Measurements from ENCODE around the gene MTMR10.

Gene MTMR10

GRCh38 chr15:30956216-30957124 lies 35.0 kb downstream of the MTMR10 start:
- DNase-seq, result no peak

GRCh38 chr15:30954674-30955073 lies 36.8 kb downstream of the MTMR10 start:
- DNase-seq, result no peak

GRCh38 chr15:30953731-30954378 lies 37.6 kb downstream of the MTMR10 start:
- DNase-seq, result no peak

GRCh38 chr15:30953183-30953582 lies 38.2 kb downstream of the MTMR10 start:
- no peak for DNase-seq

GRCh38 chr15:30943654-30944335 lies 47.6 kb downstream of the MTMR10 start:
- DNase-seq, result no peak

- no peak for DNase-seq
Measured at GRCh38 chr15:30941520-30941919, 49.9 kb downstream of the MTMR10 start.

GRCh38 chr15:30940359-30940758 lies 51.1 kb downstream of the MTMR10 start:
- DNase-seq, result no peak

GRCh38 chr15:30939161-30939560 lies 52.3 kb downstream of the MTMR10 start:
- no peak for DNase-seq

GRCh38 chr15:30933293-30933692 lies 58.1 kb downstream of the MTMR10 start:
- DNase-seq, result no peak

- no peak for DNase-seq
Measured at GRCh38 chr15:30930422-30930821, 61.0 kb downstream of the MTMR10 start.

GRCh38 chr15:30929982-30930381 lies 61.4 kb downstream of the MTMR10 start:
- no peak for DNase-seq

GRCh38 chr15:30929064-30929669 lies 62.3 kb downstream of the MTMR10 start:
- no peak for DNase-seq

- DNase-seq, result no peak
Measured at GRCh38 chr15:30928076-30928475, 63.4 kb downstream of the MTMR10 start.

GRCh38 chr15:30927148-30927761 lies 64.2 kb downstream of the MTMR10 start:
- DNase-seq, result no peak

- no peak for DNase-seq
Measured at GRCh38 chr15:30926161-30926560, 65.3 kb downstream of the MTMR10 start.

GRCh38 chr15:30925686-30926085 lies 65.7 kb downstream of the MTMR10 start:
- DNase-seq, result no peak

- DNase-seq, result no peak
Measured at GRCh38 chr15:30924353-30924752, 67.1 kb downstream of the MTMR10 start.

GRCh38 chr15:30923429-30923828 lies 68.0 kb downstream of the MTMR10 start:
- no peak for DNase-seq

GRCh38 chr15:30922480-30923311 lies 68.7 kb downstream of the MTMR10 start:
- peak; percentile 67 for DNase-seq

GRCh38 chr15:30921781-30922479 lies 69.5 kb downstream of the MTMR10 start:
- DNase-seq, result no peak

GRCh38 chr15:30921106-30921505 lies 70.3 kb downstream of the MTMR10 start:
- no peak for DNase-seq

Measured in right forelimb (tissue), 1 donor.